A673 (cell line): Measurements from ENCODE around the gene ASNSD1. TPM values are rescaled to one million over a fixed set of nuclear protein-coding genes. Genes with fewer than 3 reads are reported as not detected.
A peak's percentile ranks its signal among the peaks of the same experiment; 100 is the strongest.

Experiments used
- BruUV-seq: library from RNA; stranded (reverse); fragments of 400-500 nt; replicated peaks from 2 replicates; lab custom pipeline; 2021; lab: Mats Ljungman, UMichigan
- CTCF ChIA-PET: fragments of 300-600 bp; sonication (Branson Sonifier 250); formaldehyde crosslinking; loops from one replicate; lab custom pipeline; 2022; ENCODE audit warnings: antibody characterized with exemption; lab: Charles Lee
- POLR2A ChIA-PET: fragments of 300-600 bp; sonication (Branson Sonifier 250); formaldehyde crosslinking; loops from one replicate; lab custom pipeline; 2022; ENCODE audit warnings: antibody characterized with exemption; ENCODE audit not compliant: low non-redundant PET; lab: Charles Lee
- DNase-seq: peaks from one replicate; pipeline ENCODE4 v3.0.0-alpha.2; 2015; ENCODE audit warnings: low spot score
- H3K27ac ChIP-seq: fragments of 200-600 bp; sonication (generic); 2 replicates; pipeline ENCODE4 v1.5.1; 2016; ENCODE audit warnings: mixed run types, low read depth, mild to moderate bottlenecking, mixed read lengths, antibody characterized with exemption, low read length; ENCODE audit not compliant: poor library complexity, severe bottlenecking
- H3K27me3 ChIP-seq: fragments of 200-600 bp; sonication (generic); replicated peaks from 2 replicates; pipeline ENCODE4 v1.6.1; 2017; ENCODE audit warnings: mixed run types, low read depth, mild to moderate bottlenecking, mixed read lengths, antibody characterized with exemption, low read length; ENCODE audit not compliant: insufficient read depth, poor library complexity
- H3K36me3 ChIP-seq: fragments of 200-600 bp; sonication (generic); 2 replicates; pipeline ENCODE4 v1.6.1; 2016; ENCODE audit warnings: mixed run types, mild to moderate bottlenecking, mixed read lengths, antibody characterized with exemption, low read length; ENCODE audit not compliant: insufficient read depth, poor library complexity, severe bottlenecking
- H3K4me1 ChIP-seq: fragments of 200-600 bp; sonication (generic); 2 replicates; pipeline ENCODE4 v1.6.1; 2017; ENCODE audit warnings: mixed run types, mild to moderate bottlenecking, mixed read lengths, antibody characterized with exemption, low read length; ENCODE audit not compliant: insufficient read depth, poor library complexity, severe bottlenecking
- H3K4me3 ChIP-seq: fragments of 200-600 bp; sonication (generic); 2 replicates; pipeline ENCODE4 v1.5.1; 2016; ENCODE audit warnings: low read depth, mixed run types, mild to moderate bottlenecking, mixed read lengths, low read length; ENCODE audit not compliant: poor library complexity, severe bottlenecking
- H3K9me3 ChIP-seq: fragments of 200-600 bp; sonication (generic); 2 replicates; pipeline ENCODE4 v1.6.1; 2016; ENCODE audit warnings: mixed run types, low read depth, mild to moderate bottlenecking, mixed read lengths, antibody characterized with exemption, low read length; ENCODE audit not compliant: poor library complexity, severe bottlenecking
- CTCF ChIP-seq: fragments of 300-800, 200-600 bp; sonication (generic); conservative IDR thresholded peaks from 2 replicates; pipeline ENCODE4 v1.5.1; 2017; ENCODE audit warnings: low read depth, mild to moderate bottlenecking, antibody characterized with exemption, low read length, moderate library complexity, mixed read lengths
- EZH2 ChIP-seq: fragments of 200-600 bp; sonication (generic); IDR thresholded peaks from 2 replicates; pipeline ENCODE4 v1.6.1; 2017; ENCODE audit warnings: borderline replicate concordance, low read depth, mild to moderate bottlenecking, mixed read lengths, antibody characterized with exemption, low read length; ENCODE audit not compliant: poor library complexity, severe bottlenecking
- intact Hi-C: fragments of 100-400 bp; cut with micrococcal nuclease; formaldehyde crosslinking; loops from one replicate; pipeline ENCODE4 v1.10.0; 2022; ENCODE audit not compliant: unreplicated experiment
- total RNA-seq: library from RNA; stranded (reverse); gene quantifications from 2 replicates; pipeline ENCODE4 v1.2.3, GENCODE V29; 2021

ASNSD1 gene
- total RNA-seq, 1 experiment from 2014 or later: 58.2 TPM

- H3K27ac ChIP-seq: no peak overlapping the region
Observed at GRCh38 chr2:189633392-189633811, 27.9 kb upstream of the ASNSD1 start.

GRCh38 chr2:189635353-189635752, 25.9 kb upstream of the ASNSD1 start:
- CTCF ChIA-PET: no interaction called here
- Histone ChIP-seq H3K27ac (no peak overlapping the region), H3K36me3 (no peaks in the 10 kb centered on the region), H3K4me3 (no peak overlapping the region), H3K9me3 (no peaks in the 10 kb centered on the region), H3K27me3 (no peaks in the 10 kb centered on the region), H3K4me1 (no peaks in the 10 kb centered on the region)
- intact Hi-C loops: no loop called here
- DNase-seq: no peak
- TF ChIP-seq EZH2 (no peak), CTCF (no peak)
- POLR2A ChIA-PET: no interaction called here
- BruUV-seq: no TSS peak

More at GRCh38 chr2:189633392-189633811, 27.9 kb upstream of the ASNSD1 start:
- Histone ChIP-seq H3K4me1 (no peaks in the 10 kb centered on the region), H3K27me3 (no peaks in the 10 kb centered on the region), H3K9me3 (no peaks in the 10 kb centered on the region), H3K4me3 (no peak overlapping the region), H3K36me3 (no peaks in the 10 kb centered on the region)
- CTCF ChIA-PET: no interaction called here
- intact Hi-C loops: loop anchor here (5.0 kb wide), 1 partner anchor 166 kb away; no protein-coding TSS in a partner anchor
- BruUV-seq: no TSS peak
- POLR2A ChIA-PET: no interaction called here
- TF ChIP-seq CTCF: peak; percentile 57
- TF ChIP-seq EZH2: no peak
- DNase-seq: peak; percentile 12

- ChIA-PET CTCF (no interaction called here), POLR2A (no interaction called here)
- no TSS peak for BruUV-seq
- Histone ChIP-seq H3K4me3 (no peak overlapping the region), H3K36me3 (no peaks in the 10 kb centered on the region), H3K27ac (no peak overlapping the region), H3K27me3 (no peaks in the 10 kb centered on the region), H3K9me3 (no peaks in the 10 kb centered on the region), H3K4me1 (no peaks in the 10 kb centered on the region)
- intact Hi-C loops: no loop called here
- no peak for TF ChIP-seq CTCF
- DNase-seq: no peak
Observed at GRCh38 chr2:189638301-189639006, 22.8 kb upstream of the ASNSD1 start.
